Transverse colon (tissue), 4 donors: ENCODE measurements around the gene PWWP2A. TPM values are rescaled to one million over a fixed set of nuclear protein-coding genes. Genes with fewer than 3 reads are reported as not detected.
A peak's percentile ranks its signal among the peaks of the same experiment; 100 is the strongest.
"Not testable (repeated sequence)": the region's sequence is repeated elsewhere in the genome, so short reads cannot be mapped to it uniquely, and the experiment has no call there.

Source experiments
- DNase-seq: peaks from one replicate; pipeline ENCODE4 v3.0.0-alpha.2; 2019
- H3K27ac ChIP-seq, 4 donors: fragments of 200-600 bp; sonication (generic); 2 replicates each; pipeline ENCODE4 v1.5.1; 2016 to 2018; ENCODE audit warnings: inconsistent platforms in 4 of 4
- H3K27me3 ChIP-seq: fragments of 200-600 bp; sonication (generic); 2 replicates; pipeline ENCODE4 v1.5.1; 2017; ENCODE audit warnings: inconsistent platforms
- H3K36me3 ChIP-seq, 4 donors: fragments of 200-600 bp; sonication (generic); 2 replicates each; pipeline ENCODE4 v1.5.1; 2017 to 2019; ENCODE audit warnings: inconsistent platforms in 4 of 4
- H3K4me1 ChIP-seq, 4 donors: fragments of 200-600 bp; sonication (generic); 2 replicates each; pipeline ENCODE4 v1.5.1; 2017 to 2020; ENCODE audit warnings: inconsistent platforms in 4 of 4
- H3K4me3 ChIP-seq, 4 donors: fragments of 200-600 bp; sonication (generic); 1 replicate in 1 of 4; 2 replicates in 3 of 4; pipeline versions ENCODE4 v1.5.1 to v1.6.1; 2017 to 2019; ENCODE audit warnings: inconsistent platforms in 4 of 4
- H3K9me3 ChIP-seq, 2 donors: fragments of 200-600 bp; sonication (generic); 2 replicates each; pipeline ENCODE4 v1.5.1; 2017 to 2019; ENCODE audit warnings: inconsistent platforms in 2 of 2
- CTCF ChIP-seq, 5 experiments: fragments of 200-600 bp in 3 of 5; fragments of 450-650 bp in 2 of 5; sonication (generic) in 3 of 5; IDR thresholded peaks; 1 replicate in 2 of 5; 2 replicates in 3 of 5; pipeline ENCODE4 v1.5.1; 2016 to 2017; ENCODE audit warnings: antibody characterized with exemption in 5 of 5, inconsistent platforms in 3 of 5, mild to moderate bottlenecking in 2 of 5, moderate library complexity in 1 of 5
- EP300 ChIP-seq: sonication (generic); formaldehyde crosslinking; IDR thresholded peaks from one replicate; pipeline ENCODE4 v1.6.1; 2017; ENCODE audit warnings: antibody characterized with exemption, low read depth
- POLR2A ChIP-seq: fragments of 450-650 bp; IDR thresholded peaks from one replicate; pipeline ENCODE4 v1.6.1; 2016; ENCODE audit warnings: antibody characterized with exemption, mild to moderate bottlenecking, moderate library complexity
- POLR2AphosphoS5 ChIP-seq, 3 donors: sonication (generic); formaldehyde crosslinking; IDR thresholded peaks; one replicate each; pipeline ENCODE4 v1.6.1; 2016; ENCODE audit warnings: antibody characterized with exemption in 3 of 3
- WGBS, 2 donors: methylation state at CpG; one replicate each; pipeline ENCODE4 v1.1.5; 2018; ENCODE audit warnings: low coverage in 1 of 2; 5-methylcytosine and 5-hydroxymethylcytosine counted together
- in situ Hi-C, 4 donors: fragments of 200-750 bp; cut with MboI; loops; one replicate each; pipeline versions ENCODE4 v1.15.0 to v1.15.1; 2017; ENCODE audit warnings: low sequenced_read_pairs in 3 of 4, low pct_ligation_motif_present in 1 of 4, low pct_unique_long_range_greater_than_20kb in 1 of 4
- intact Hi-C: fragments of 100-400 bp; cut with DNase I; formaldehyde crosslinking; loops from one replicate; pipeline ENCODE4 v1.15.1; 2023; ENCODE audit warnings: low total_unique reads
- total RNA-seq, 4 donors: library from RNA; depleted of rRNA; stranded (reverse); fragments of >200 nt; gene quantifications; one replicate each; pipeline ENCODE4 v1.1.0, GENCODE V29; 2016

Gene PWWP2A
- total RNA-seq, 4 donors from 2014 or later, result 42.7 to 66.7 (median 53.5) TPM

- Histone ChIP-seq H3K27ac (peak overlapping the region; percentile 71 to 79 (median 78)), H3K9me3 (no peaks in the 10 kb centered on the region), H3K27me3 (no peaks in the 10 kb centered on the region), H3K4me1 (peaks cover 11 to 19% (median 16%) of the 10 kb centered on the region in 4 donors), H3K4me3 (no peak overlapping the region), H3K36me3 (no peaks in the 10 kb centered on the region)
- in situ Hi-C loops (no loop called here), intact Hi-C loops (no loop called here)
- DNase-seq, result no peak
- 69 to 79% methylated on average over 5 of the region's 5 CpGs for WGBS, 2 donors
- TF ChIP-seq POLR2AphosphoS5 (IDR thresholded peaks at IDR 0.05), result no peak
- TF ChIP-seq POLR2A, result no peak
- TF ChIP-seq EP300, result no peak
- no peak for TF ChIP-seq CTCF (IDR thresholded peaks at IDR 0.05)
These were observed 47.1 kb upstream of the PWWP2A start for GRCh38 chr5:160166069-160166972.

GRCh38 chr5:160165137-160166068, 46.2 kb upstream of the PWWP2A start:
- Histone ChIP-seq H3K9me3 (no peaks in the 10 kb centered on the region), H3K27me3 (no peaks in the 10 kb centered on the region), H3K4me3 (no peak overlapping the region), H3K27ac (peak overlapping the region; percentile 71 to 79 (median 78)), H3K4me1 (peaks cover 11 to 19% (median 16%) of the 10 kb centered on the region in 4 donors), H3K36me3 (no peaks in the 10 kb centered on the region)
- DNase-seq, result peak; percentile 77
- WGBS, 2 donors, result 35 to 47% methylated on average over 3 to 15 of the region's 15 CpGs
- intact Hi-C loops (no loop called here), in situ Hi-C loops (no loop called here)
- peak in 2 of 3 donors; percentile 26 to 54 for TF ChIP-seq POLR2AphosphoS5 (IDR thresholded peaks at IDR 0.05)
- TF ChIP-seq POLR2A, result no peak

- in situ Hi-C loops, result no loop called here
- Histone ChIP-seq H3K4me3 (no peak overlapping the region), H3K36me3 (no peaks in the 10 kb centered on the region), H3K27ac (no peak overlapping the region), H3K9me3 (no peaks in the 10 kb centered on the region), H3K27me3 (no peaks in the 10 kb centered on the region), H3K4me1 (peaks cover 11 to 17% (median 15%) of the 10 kb centered on the region in 4 donors)
- 96 to 100% methylated on average over 1 to 7 of the region's 7 CpGs for WGBS, 2 donors
- no peak for DNase-seq
- intact Hi-C loops, result no loop called here
- TF ChIP-seq CTCF (IDR thresholded peaks at IDR 0.05) (no peak), EP300 (no peak), POLR2AphosphoS5 (IDR thresholded peaks at IDR 0.05) (no peak), POLR2A (no peak)
These were observed 43.7 kb upstream of the PWWP2A start for GRCh38 chr5:160162910-160163309.

- in situ Hi-C loops, result no loop called here
- Histone ChIP-seq H3K27ac (no peak overlapping the region), H3K4me1 (peaks cover 11 to 17% (median 15%) of the 10 kb centered on the region in 4 donors), H3K27me3 (no peaks in the 10 kb centered on the region), H3K9me3 (no peaks in the 10 kb centered on the region), H3K36me3 (no peaks in the 10 kb centered on the region), H3K4me3 (no peak overlapping the region)
- 58 to 76% methylated on average over 5 to 6 of the region's 6 CpGs for WGBS, 2 donors
- intact Hi-C loops, result no loop called here
- TF ChIP-seq POLR2A, result no peak
- TF ChIP-seq CTCF (IDR thresholded peaks at IDR 0.05), result no peak
- TF ChIP-seq EP300, result no peak
- no peak for DNase-seq
These were observed 42.4 kb upstream of the PWWP2A start for GRCh38 chr5:160161626-160162025.

- DNase-seq, H3K27ac ChIP-seq, H3K4me3 ChIP-seq, intact Hi-C loops, H3K27me3 ChIP-seq, H3K36me3 ChIP-seq, H3K9me3 ChIP-seq, in situ Hi-C loops: not testable (repeated sequence)
- WGBS, 2 donors, result 79 to 86% methylated on average over 3 of the region's 3 CpGs
- H3K4me1 ChIP-seq, result peaks cover 11 to 14% (median 13%) of the 10 kb centered on the region in 4 donors
These were observed 41.6 kb upstream of the PWWP2A start for GRCh38 chr5:160160875-160161274.
